ENCODE results near the gene GALNT18.

GRCh38 chr11:11580841-11581411 lies 40.9 kb downstream of the GALNT18 start:
- no peak for TF ChIP-seq CTCF (IDR thresholded peaks at IDR 0.05; ENCODE audit: extremely low read depth in 1 of 2, insufficient read depth in 1 of 2, low read depth in 1 of 2, low read length in 2 of 2)
- TF ChIP-seq, protein P1, sequence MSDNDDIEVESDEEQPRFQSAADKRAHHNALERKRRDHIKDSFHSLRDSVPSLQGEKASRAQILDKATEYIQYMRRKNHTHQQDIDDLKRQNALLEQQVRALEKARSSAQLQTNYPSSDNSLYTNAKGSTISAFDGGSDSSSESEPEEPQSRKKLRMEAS (IDR thresholded peaks at IDR 0.05; ENCODE audit: insufficient read depth, insufficient read length), result no peak

Measured in endothelial cell of umbilical vein (primary cell).